Natural killer cell (primary cell): ENCODE results near the gene RBPMS2. TPM values are rescaled to one million over a fixed set of nuclear protein-coding genes. Genes with fewer than 3 reads are reported as not detected.
"Not testable (repeated sequence)": the region's sequence is repeated elsewhere in the genome, so short reads cannot be mapped to it uniquely, and the experiment has no call there.

Source experiments
- ATAC-seq, 3 donors: fragments of 150-1000 bp in 2 of 3; fragments of 200-7000 bp in 1 of 3; cut with Tn5 transposase; 1 replicate in 1 of 3; 2 replicates in 2 of 3; pipeline ENCODE4 v1.10.0; 2021; ENCODE audit warnings: mild to moderate bottlenecking in 2 of 3, moderate library complexity in 2 of 3
- DNase-seq, 2 donors: peaks; one replicate each; pipeline versions ENCODE4 v3.0.0 to v3.0.0-alpha.2; 2013 to 2021; ENCODE audit warnings: mixed read lengths in 1 of 2
- H3K27ac ChIP-seq: one replicate; pipeline ENCODE4 v1.5.1; 2013; ENCODE audit warnings: mild to moderate bottlenecking, low read length
- H3K27me3 ChIP-seq: one replicate; pipeline ENCODE4 v1.6.1; 2013; ENCODE audit warnings: low read length; ENCODE audit not compliant: control insufficient read depth, insufficient read depth
- H3K36me3 ChIP-seq: one replicate; pipeline ENCODE4 v1.6.1; 2013; ENCODE audit warnings: low read length; ENCODE audit not compliant: control insufficient read depth, insufficient read depth
- H3K4me1 ChIP-seq: one replicate; pipeline ENCODE4 v1.6.1; 2013; ENCODE audit warnings: low read length; ENCODE audit not compliant: control insufficient read depth, insufficient read depth
- H3K4me3 ChIP-seq: one replicate; pipeline ENCODE4 v1.5.1; 2013; ENCODE audit warnings: low read length
- H3K9me3 ChIP-seq: one replicate; pipeline ENCODE4 v1.6.1; 2013; ENCODE audit warnings: low read length; ENCODE audit not compliant: control insufficient read depth, insufficient read depth
- H3K27ac Mint-ChIP-seq, 2 donors: one replicate each; pipeline ENCODE4 v1.8.0; 2022; ENCODE audit warnings: mild to moderate bottlenecking in 2 of 2, mixed read lengths in 2 of 2, moderate library complexity in 1 of 2
- H3K27me3 Mint-ChIP-seq, 2 donors: one replicate each; pipeline ENCODE4 v1.8.0; 2022; ENCODE audit warnings: low read depth in 2 of 2, mixed read lengths in 2 of 2
- H3K36me3 Mint-ChIP-seq: one replicate; pipeline ENCODE4 v1.8.0; 2022; ENCODE audit warnings: mixed read lengths
- H3K4me1 Mint-ChIP-seq, 2 donors: one replicate each; pipeline ENCODE4 v1.8.0; 2022; ENCODE audit warnings: mixed read lengths in 2 of 2
- H3K4me3 Mint-ChIP-seq: one replicate; pipeline ENCODE4 v1.8.0; 2022; ENCODE audit warnings: mild to moderate bottlenecking, moderate library complexity, mixed read lengths
- H3K9me3 Mint-ChIP-seq, 2 donors: one replicate each; pipeline ENCODE4 v1.8.0; 2022; ENCODE audit warnings: mixed read lengths in 2 of 2
- WGBS: methylation state at CpG from one replicate; pipeline ENCODE4 v1.1.7; 2013; ENCODE audit warnings: missing lambda C conversion rate; ENCODE audit not compliant: insufficient coverage; 5-methylcytosine and 5-hydroxymethylcytosine counted together
- intact Hi-C: fragments of 100-400 bp; cut with micrococcal nuclease; formaldehyde crosslinking; loops from one replicate; pipeline ENCODE4 v1.14.2; 2022
- total RNA-seq, 4 donors: library from RNA; stranded (reverse); fragments of 120-200 nt in 1 of 4; gene quantifications; one replicate each; pipeline versions ENCODE4 v1.2.3 to v1.2.4, GENCODE V29; 2013 to 2022
- TF ChIP-seq, protein P1 (sequence below): fragments of 200-600 bp; IDR thresholded peaks from one replicate; pipeline ENCODE4 v1.8.0; 2022; ENCODE audit warnings: antibody characterized with exemption

The RBPMS2 gene
- total RNA-seq, 3 donors from 2014 or later (not counting 1 experiment from before 2014, with no cell fraction given), result 7.2 to 25.8 (median 14.7) TPM

DNA sequence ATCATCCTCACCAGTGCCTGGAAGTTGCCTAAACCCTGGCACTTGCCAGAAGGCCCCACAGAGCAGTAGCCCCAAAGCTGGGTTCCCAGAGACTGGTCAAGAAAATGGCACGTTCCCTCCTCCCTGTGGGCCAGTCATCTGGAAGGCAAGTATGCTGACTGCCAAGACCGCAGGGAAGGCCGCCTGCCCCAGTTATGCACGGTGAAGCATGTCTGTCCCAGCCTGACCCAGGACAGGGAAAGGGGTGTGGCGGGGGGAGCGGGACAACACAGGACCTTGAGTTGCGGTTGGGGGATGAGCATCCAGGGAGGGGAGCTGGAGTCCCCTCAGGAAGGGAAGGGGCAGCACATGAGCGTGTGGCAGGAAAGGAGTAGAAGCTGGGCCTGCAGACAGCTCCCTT is 33.0 kb downstream of the RBPMS2 start:
- intact Hi-C loops, result no loop called here
- peaks cover 0 to 1% of the 10 kb centered on the region in 2 donors for H3K4me1 Mint-ChIP-seq
- H3K4me3 Mint-ChIP-seq, result no peak overlapping the region
- no peaks in the 10 kb centered on the region for H3K36me3 ChIP-seq
- H3K4me1 ChIP-seq, result no peaks in the 10 kb centered on the region
- no peaks in the 10 kb centered on the region for H3K9me3 Mint-ChIP-seq
- no peak for ATAC-seq
- no peak overlapping the region for H3K27ac ChIP-seq
- H3K4me3 ChIP-seq, result no peak overlapping the region
- H3K27me3 ChIP-seq, result no peaks in the 10 kb centered on the region
- no peaks in the 10 kb centered on the region for H3K36me3 Mint-ChIP-seq
- 88% methylated on average over 8 of the region's 8 CpGs for WGBS
- no peaks in the 10 kb centered on the region for H3K27me3 Mint-ChIP-seq
- DNase-seq, result no peak
- TF ChIP-seq, protein P1, sequence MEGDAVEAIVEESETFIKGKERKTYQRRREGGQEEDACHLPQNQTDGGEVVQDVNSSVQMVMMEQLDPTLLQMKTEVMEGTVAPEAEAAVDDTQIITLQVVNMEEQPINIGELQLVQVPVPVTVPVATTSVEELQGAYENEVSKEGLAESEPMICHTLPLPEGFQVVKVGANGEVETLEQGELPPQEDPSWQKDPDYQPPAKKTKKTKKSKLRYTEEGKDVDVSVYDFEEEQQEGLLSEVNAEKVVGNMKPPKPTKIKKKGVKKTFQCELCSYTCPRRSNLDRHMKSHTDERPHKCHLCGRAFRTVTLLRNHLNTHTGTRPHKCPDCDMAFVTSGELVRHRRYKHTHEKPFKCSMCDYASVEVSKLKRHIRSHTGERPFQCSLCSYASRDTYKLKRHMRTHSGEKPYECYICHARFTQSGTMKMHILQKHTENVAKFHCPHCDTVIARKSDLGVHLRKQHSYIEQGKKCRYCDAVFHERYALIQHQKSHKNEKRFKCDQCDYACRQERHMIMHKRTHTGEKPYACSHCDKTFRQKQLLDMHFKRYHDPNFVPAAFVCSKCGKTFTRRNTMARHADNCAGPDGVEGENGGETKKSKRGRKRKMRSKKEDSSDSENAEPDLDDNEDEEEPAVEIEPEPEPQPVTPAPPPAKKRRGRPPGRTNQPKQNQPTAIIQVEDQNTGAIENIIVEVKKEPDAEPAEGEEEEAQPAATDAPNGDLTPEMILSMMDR, result no peak
- H3K9me3 ChIP-seq, result no peaks in the 10 kb centered on the region
- no peak overlapping the region for H3K27ac Mint-ChIP-seq

DNA sequence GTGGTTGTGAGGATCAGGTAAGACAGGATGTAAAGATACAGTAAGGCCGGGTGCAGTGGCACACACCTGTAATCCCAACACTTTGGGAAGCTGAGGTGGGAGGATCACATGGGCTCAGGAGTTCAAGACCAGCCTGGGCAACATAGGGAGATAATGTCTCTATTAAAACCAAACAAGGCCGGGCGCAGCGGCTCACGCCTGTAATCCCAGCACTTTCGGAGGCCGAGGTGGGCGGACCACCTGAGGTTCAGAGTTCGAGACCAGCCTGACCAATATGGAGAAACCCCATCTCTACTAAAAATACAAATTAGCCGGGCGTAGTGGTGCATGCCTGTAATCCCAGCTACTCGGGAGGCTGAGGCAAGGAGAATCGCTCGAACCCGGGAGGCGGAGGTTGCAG is 33.7 kb downstream of the RBPMS2 start:
- H3K27ac Mint-ChIP-seq, H3K27me3 Mint-ChIP-seq, H3K36me3 ChIP-seq, H3K9me3 ChIP-seq, H3K27me3 ChIP-seq, H3K9me3 Mint-ChIP-seq, intact Hi-C loops, H3K4me3 ChIP-seq, DNase-seq, H3K4me3 Mint-ChIP-seq, H3K4me1 Mint-ChIP-seq, H3K27ac ChIP-seq, H3K4me1 ChIP-seq, H3K36me3 Mint-ChIP-seq, ATAC-seq: not testable (repeated sequence)
- 89% methylated on average over 16 of the region's 16 CpGs for WGBS

DNA sequence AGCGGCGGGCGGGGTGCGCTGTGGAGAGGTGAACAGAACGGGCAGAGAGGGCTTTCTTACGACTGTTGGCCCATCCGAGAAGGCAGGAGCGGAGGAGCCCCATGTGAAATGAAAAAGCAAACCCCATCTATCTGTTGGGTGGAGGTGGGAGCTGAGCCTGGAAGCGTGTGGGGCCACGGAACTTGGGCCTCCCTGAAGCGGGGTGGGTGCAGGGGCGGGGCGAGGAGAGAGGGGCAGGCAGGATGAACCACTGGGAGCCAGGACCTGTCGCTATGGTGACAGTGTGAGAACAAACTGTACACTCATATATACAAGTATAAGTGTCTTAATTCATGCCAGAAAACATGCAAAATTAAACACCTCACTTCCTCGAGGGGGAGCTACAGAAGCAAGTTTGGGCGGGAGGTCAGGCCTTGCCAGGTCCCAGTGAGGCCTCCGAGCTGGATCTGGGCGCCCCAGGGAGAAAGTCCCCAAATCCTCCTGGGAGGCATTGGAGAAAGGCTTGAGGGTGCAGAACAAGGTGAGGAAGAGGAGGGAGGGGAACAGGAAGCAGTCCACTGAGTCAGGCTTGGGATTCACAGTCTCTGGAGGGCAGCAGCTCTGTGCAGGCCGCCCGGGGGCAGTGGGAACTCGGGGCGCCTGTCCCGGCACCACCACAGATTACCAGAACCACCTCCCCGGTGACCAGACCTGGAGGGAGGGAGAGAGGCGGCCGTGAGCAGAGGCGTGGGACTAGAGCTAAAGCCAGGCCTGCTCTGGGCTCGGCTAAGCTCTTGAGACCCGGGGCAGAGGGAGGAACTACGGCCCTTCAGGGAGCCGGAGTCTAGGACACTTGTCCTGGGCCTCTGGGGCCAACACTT is 34.8 kb downstream of the RBPMS2 start:
- DNase-seq, result no peak
- Mint-ChIP-seq H3K4me3 (no peak overlapping the region), H3K27ac (no peak overlapping the region), H3K9me3 (no peaks in the 10 kb centered on the region), H3K27me3 (no peaks in the 10 kb centered on the region), H3K4me1 (no peaks in the 10 kb centered on the region), H3K36me3 (no peaks in the 10 kb centered on the region)
- Histone ChIP-seq H3K27ac (no peak overlapping the region), H3K9me3 (no peaks in the 10 kb centered on the region), H3K4me1 (no peaks in the 10 kb centered on the region), H3K36me3 (no peaks in the 10 kb centered on the region), H3K27me3 (no peaks in the 10 kb centered on the region), H3K4me3 (no peak overlapping the region)
- 91% methylated on average over 30 of the region's 31 CpGs for WGBS
- no peak for ATAC-seq
- TF ChIP-seq, protein P1, result no peak
- intact Hi-C loops, result no loop called here

DNA sequence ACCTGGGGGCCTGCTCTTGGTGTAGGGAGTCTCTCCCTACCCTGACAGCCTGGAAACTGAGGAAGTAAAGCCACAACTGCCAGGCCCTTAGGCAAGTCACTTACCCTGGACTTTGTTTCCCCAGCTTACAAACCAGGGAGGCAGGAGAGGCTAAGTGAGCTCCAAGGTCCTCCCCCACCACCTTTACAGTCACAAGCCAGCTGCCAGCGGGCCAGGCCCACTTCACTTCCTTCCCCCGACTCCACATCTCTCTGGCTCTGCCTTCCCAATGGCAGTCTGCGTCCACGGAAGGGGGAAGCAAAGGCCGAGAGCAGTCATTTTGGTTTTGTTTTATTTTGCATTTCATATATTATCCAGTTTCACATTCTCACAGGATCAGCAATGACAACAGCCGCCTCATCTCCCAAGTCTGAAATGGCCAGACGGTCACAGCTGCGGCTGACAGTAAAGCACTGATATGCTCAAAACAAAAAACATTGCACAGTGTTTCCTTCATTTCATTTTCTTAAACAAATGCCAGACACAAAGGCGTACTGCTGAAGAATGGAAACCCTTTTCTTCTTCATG is 35.7 kb downstream of the RBPMS2 start:
- no peak for DNase-seq
- H3K4me3 ChIP-seq, result no peak overlapping the region
- H3K4me3 Mint-ChIP-seq, result no peak overlapping the region
- H3K4me1 Mint-ChIP-seq, result no peaks in the 10 kb centered on the region
- H3K27ac Mint-ChIP-seq, result no peak overlapping the region
- H3K27me3 Mint-ChIP-seq, result no peaks in the 10 kb centered on the region
- H3K36me3 ChIP-seq, result no peaks in the 10 kb centered on the region
- no peaks in the 10 kb centered on the region for H3K4me1 ChIP-seq
- no peak overlapping the region for H3K27ac ChIP-seq
- no peaks in the 10 kb centered on the region for H3K27me3 ChIP-seq
- ATAC-seq, result no peak
- no peaks in the 10 kb centered on the region for H3K9me3 ChIP-seq
- intact Hi-C loops, result no loop called here
- 73% methylated on average over 9 of the region's 9 CpGs for WGBS
- TF ChIP-seq, protein P1, result no peak
- H3K9me3 Mint-ChIP-seq, result no peaks in the 10 kb centered on the region
- no peaks in the 10 kb centered on the region for H3K36me3 Mint-ChIP-seq
